Cerebellar nuclear complex (tissue), 1 donor: ENCODE results near the gene PXN.

Experiments
- DNase-seq, 2 experiments: peaks; one replicate each; lab custom pipeline; 2025; lab: John Stamatoyannopoulos, UW

The PXN gene

GRCh38 chr12:120265473-120266179 is at the start of gene PXN:
Gene PXN (minus strand): TSS chr12:120265730. CDS start chr12:120265629, 101 bp downstream.
- DNase-seq, result peak; percentile 5 to 27

- DNase-seq, result no peak
Observed at GRCh38 chr12:120314220-120314619, 48.7 kb upstream of the PXN start.

DNA sequence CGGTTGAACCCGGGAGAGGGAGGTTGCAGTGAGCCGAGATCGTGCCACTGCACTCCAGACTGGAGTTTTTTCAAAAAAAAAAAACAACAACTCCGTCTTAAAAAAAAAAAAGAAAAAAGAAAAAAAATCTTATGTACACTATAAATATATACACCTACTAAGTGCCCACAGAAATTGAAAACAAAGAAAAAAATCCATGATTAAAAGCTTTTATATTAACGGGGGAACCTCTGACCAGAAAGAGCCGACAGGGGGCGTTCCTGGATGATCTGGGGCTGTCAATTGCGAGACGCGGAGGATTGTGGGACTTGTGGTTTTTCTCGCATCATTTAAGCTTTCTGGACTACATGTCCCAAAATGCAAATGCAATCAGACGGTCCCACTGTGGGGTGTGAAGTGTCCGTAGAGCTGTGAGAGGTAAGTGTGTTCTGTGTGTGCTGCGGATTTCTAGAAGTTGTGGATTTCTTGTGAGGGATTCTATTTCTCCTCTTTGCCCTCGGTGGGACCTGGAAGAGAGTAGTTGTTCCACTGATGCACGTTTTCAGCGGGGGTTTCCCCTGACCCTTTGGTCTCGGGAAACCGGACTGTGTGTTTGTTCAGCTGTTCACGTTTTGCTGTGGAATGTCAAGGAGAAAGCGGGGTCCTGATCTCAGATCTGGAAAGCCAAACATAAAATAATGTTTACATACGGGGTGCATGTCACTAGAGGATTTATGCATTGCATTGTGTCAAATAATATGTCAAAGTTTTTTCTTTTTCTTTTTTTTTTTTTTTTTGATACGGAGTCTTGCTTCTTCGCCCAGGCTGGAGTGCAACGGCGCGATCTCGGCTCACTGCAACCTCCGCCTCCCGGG is 36.7 kb upstream of the PXN start, which contains the start of gene SIRT4:
TSS of gene SIRT4 (plus strand) at position 360 of the 854 bp plus-strand sequence. CDS start 1,241 bp downstream, outside the sequence.
- peak; percentile 54 to 87 for DNase-seq

DNA sequence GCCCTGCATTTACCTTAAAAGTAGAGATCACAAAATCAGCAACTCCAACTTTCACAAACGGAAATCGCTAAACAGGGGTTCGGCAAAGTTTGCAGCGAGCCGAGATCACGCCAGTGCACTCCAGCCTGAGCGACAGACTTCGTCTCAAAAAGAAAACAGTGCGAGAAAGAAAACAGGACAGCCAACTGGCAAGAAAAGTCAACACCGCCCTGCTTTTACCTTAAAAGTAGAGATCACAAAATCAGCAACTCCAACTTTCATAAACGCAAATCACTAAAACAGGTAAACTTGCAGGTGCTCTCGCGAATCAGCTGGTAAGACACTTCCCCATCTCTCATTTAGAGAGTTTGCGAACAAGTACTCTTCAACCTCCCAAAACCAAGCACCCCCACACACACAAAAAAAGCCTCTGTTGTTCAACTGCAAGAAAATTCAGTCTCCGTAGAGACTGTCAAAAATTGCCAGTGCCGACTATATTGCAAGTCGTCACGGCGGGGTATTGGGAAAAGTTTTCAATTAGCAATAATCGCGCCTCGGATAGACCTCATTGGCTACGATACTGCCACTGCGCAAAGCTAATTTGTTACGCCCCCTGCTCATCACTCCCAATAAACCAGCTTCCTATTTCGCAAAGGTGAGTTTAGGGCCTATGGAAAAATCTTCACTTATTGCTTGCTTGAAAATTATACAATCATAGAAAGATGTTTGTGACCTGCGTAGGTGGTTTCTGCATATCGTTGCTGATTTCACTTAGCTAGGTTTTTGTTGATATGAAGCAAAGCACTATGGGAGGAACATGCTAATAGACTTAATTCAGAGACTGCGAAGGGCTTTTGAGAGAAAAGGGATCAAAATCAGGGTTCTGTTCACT is 27.4 kb upstream of the PXN start, which contains the start of gene RNU4-1:
TSS of gene RNU4-1 (minus strand) at position 577 of the 871 bp plus-strand sequence.
- peak; percentile 29 to 57 for DNase-seq

- DNase-seq, result no peak
Observed at GRCh38 chr12:120292411-120292660, 26.8 kb upstream of the PXN start.

GRCh38 chr12:120290609-120291305 is 25.2 kb upstream of the PXN start:
- DNase-seq, result no peak

GRCh38 chr12:120287491-120287890 is 22.0 kb upstream of the PXN start:
- no peak for DNase-seq

- DNase-seq, result no peak
Observed at GRCh38 chr12:120286768-120287490, 21.4 kb upstream of the PXN start.

DNA sequence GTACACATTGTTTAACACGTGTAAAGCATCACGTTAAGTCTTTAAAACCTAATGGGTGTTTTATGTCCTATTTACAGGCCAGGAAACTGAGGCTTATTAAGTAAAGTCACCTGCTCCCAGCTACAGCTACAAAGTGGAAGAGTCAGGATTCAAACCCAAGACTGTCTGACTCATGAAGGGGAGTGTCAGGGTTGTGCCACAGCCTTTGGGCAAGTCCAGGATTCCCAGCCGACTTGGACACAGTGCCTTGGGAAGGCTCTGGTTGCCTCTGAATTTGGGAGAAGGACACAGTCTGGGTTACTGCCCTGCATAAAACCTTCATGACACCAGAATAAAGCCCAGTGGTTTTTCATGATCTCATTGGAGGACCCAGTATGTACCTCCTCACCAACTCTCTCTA is 18.9 kb upstream of the PXN start:
- no peak for DNase-seq

DNA sequence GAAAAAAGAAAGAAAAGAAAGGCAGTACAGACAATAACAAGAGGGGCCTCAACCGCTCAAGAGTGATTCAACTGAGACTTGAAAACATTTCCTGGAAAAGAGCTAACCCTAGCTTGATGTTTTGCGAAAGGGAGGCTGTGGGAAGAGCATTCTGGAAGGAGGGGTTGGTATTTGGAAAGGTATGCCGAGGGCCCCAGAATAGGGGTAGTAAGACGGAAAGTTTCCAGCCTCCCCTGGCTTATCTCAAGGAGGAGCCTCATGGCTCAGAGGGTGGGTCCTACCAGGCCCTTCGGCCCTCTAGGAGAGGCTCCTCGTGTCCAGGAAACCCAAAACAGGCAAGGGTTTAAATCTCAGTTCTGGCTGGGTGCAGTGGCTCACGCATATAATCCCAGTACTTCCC is 17.8 kb upstream of the PXN start:
- DNase-seq, result no peak

DNA sequence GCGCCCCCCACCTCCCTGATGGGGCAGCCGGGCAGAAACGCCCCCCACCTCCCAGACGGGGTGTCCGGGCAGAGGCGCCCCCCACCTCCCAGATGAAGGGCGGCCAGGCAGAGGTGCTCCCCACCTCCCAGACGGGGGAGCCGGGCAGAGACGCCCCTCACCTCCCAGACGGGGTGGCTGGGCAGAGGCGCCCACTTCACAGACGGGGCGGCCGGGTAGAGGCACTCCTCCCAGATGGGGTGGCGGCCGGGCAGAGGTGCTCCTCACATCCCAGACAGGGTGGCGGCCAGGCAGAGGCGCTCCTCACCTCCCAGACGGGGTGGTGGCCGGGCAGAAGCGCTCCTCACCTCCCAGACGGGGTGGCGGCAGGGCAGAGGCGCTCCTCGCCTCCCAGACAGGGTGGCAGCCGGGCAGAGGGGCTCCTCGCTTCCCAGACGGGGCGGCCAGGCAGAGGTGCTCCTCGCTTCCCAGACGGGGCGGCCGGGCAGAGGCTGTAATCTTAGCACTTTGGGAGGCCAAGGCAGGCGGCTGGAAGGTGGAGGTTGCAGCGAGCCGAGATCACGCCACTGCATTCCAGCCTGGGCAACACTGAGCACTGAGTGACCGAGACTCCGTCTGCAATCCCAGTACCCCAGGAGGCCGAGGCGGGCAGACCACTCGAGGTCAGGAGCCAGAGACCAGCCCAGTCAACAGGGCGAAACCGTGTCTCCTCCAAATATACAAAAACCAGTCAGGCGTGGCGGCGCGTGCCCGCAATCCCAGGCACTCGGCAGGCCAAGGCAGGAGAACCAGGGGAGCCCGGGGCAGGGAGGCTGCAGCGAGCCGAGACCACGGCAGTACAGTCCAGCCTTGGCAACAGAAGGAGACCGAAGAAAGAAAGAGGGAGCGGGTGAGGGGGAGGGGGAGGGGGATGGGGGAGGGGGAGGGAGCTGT is 12.9 kb upstream of the PXN start:
- no peak for DNase-seq

- no peak for DNase-seq
Observed at GRCh38 chr12:120276734-120277133, 11.2 kb upstream of the PXN start.

DNA sequence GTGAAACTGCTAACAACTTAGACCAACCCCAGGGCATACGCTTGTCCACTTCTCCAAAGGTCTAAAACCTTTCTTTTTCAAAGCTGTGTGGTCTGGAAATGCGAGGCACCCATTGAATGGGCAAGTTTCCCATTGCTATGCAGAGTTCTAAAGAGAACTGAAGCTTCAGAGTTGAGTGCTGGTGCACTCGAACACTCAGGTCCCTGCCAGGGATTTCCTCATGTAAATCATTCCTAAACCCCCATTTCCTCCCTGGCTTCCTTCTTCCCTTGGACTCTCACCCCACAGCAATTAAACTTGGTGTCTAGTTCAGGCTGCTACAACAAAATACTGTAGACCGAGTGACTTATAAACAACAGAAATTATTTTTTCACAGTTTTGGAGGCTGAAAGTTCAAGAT is 2.2 kb upstream of the PXN start:
- no peak for DNase-seq

DNA sequence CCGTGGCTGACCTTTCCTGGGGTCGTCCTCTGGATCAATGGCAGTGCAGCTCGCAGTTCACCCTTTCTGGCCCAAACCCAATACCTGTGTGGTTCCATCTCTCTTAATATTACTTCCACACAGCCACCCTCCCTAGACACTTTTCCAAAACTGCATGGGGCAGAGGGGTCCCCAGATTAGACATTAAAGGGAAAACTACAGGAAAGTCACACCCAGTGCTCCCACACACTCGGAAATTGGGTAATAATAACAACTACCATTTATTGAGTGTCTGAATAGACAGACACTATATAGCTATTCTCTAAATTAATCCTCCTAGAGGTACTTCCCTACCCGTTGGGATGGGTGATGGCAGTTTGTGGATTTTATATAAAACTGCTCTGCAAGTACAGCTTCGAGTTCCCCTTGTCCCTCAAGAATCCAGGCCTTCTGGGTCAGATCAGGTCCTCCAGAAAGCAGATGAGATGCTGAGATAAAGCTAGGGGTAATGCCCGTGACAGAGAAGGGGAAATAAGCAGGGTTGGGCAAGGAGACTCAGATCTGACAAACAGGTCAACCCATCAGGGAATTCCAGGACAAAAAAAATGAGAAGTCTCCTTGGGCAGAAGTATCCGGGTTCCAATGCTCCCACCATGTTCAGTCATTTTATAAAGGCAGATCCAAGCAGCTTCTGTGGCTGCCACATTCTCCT is 795 bp upstream of the PXN start:
- no peak for DNase-seq

GRCh38 chr12:120264904-120265472 is 542 bp downstream of the PXN start:
- DNase-seq, result no peak

DNA sequence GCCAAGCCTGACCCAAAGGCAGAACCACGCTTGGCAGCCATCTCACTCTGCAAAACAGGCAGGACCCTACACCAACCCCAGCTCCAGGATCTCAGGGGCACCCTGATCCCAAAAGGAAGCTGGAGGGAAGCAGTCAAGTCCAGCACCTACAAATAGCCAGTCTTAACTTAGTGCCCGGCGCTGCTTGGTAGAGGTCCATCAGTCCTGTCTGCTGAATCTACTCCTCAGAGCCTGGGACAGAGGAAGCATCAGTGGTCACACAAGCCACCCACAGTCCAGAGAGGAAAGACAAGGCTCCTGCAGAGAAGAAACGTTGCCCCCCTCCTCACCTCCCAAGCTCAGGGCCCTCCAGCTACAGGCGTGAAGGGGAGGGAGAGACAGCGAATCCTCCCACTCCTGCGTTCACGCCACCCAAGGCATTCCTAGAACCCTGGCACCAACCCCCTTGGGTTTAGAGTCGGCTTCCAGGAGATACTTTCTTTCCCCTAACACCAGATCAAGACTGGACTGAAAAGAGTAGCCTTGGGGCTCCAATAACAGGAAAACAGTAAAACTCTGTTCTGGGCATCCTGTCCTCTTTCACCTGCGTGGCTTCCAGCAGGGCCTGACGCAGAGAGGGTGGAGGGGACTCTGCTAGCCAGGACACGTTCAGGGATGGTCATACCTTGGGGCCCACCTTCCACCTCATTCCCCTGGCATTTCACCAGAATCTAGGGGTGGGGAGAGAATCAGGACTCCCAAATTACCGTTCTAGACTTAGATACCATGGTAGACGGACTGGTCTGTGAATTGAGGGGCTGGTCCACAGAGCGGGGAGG is 1.2 kb downstream of the PXN start:
- DNase-seq, result no peak

- DNase-seq, result no peak
Observed at GRCh38 chr12:120263748-120264085, 1.8 kb downstream of the PXN start.
